HPDE6-E6E7 (cell line): ENCODE measurements around the gene RTL3.
"Not testable (repeated sequence)": the region's sequence is repeated elsewhere in the genome, so short reads cannot be mapped to it uniquely, and the experiment has no call there.

ENCODE experiments used
- DNase-seq: peaks from one replicate; pipeline ENCODE4 v3.0.0; 2011; ENCODE audit warnings: missing footprints; ENCODE audit errors: extremely low spot score

RTL3 gene

GRCh38 chrX:78658845-78659744 lies at the start of gene RTL3:
RTL3 (minus strand) TSS chrX:78659328; CDS start chrX:78658420, 908 bp downstream.
- no peak for DNase-seq

DNA sequence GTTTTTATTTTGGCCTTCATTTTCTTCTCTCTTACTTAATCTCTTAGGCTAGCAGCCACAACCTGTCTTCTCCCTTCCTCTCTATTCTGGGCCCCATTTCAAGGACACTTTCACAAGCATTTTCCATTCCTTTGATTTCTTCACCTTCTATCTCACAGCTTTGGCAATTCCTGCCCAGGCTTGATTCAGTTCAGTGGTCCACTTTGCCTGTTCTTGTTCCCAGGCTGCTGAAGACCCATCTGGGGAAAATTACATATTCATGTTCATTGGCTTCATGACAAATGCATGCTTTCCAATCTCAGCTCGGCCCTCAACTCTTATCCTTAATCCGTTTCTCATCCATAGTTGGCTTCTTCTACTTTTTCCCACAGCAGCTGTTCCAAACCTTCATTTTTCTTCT lies 49.7 kb upstream of the RTL3 start:
- no peak for DNase-seq

DNA sequence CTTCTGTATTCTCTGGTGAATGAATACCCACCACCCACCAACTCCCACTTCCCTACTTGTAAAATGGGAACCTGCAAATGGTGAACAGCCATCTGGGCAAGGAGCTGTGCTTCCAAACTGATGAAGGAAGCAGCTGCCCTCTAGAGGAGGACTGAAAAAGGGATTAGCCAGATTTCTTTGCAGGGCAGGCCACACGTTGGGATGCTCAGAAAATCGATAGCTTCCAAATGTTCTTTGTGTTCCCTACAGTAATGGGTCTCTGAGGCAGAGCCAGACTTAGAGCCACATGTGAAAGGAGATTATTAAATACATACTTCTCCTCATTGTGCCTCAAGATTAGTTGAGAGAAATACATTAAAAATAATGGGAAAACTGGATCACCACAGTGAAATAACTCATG lies 49.1 kb upstream of the RTL3 start:
- DNase-seq: peak; percentile 9

GRCh38 chrX:78706071-78706470 lies 46.9 kb upstream of the RTL3 start:
- DNase-seq: no peak

DNA sequence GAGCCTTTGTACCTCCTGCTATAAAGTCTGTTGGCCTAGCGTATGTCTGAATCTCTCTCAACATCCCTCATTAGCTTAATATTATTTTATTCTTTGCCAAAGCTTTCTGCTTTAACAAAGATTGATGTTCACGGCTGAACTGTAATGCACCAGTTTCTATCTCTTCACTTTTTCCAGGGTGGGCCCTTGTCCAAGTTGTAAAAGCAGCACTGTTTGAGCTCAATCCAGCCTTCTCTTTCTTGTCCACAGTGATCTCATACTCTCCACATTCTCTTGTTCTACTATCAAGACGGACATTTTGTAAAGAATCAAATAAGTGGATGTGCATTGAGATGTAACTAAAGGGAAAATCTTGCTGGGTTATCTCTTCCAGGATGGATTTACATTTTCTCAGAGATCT lies 34.4 kb upstream of the RTL3 start:
- no peak for DNase-seq

DNA sequence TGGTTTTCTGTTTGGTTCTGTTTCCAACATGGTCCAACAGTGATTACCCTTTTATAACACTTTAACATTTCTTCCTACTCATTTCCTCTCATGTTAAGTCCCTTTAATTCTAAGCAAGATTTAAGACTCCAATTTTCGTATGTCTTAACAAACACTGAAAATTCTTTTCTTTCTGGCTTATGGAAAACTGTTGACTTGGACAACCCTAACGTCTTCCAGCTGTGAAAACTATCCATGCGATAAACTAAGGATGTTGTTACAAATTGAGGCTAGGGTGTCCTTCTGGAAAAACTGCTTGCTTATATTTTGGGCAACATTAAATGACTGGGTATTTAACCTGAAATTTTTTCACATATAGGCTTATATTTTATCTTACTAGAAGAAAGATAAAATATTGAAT lies 33.9 kb upstream of the RTL3 start:
- no peak for DNase-seq

- no peak for DNase-seq
These were observed 28.5 kb upstream of the RTL3 start for GRCh38 chrX:78687586-78687985.

DNA sequence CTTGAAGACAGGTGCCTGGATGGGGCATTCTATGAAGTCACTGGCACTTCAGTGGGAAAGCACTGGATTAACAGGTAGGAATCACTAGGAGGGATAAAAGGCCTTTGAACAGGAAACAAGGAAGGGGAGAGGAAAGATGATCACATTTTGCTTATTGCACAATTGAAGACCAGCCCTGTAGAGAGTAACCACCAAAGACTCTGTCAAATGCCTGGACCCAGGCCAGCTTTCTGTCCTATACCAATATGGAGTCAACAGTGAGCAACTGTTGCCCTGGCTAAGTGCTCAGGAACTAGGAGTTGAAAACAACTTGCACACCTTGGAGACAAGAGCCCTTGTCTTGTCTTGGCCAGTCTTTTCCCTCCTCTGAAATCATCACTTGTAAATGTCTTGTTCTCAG lies 14.1 kb upstream of the RTL3 start:
- DNase-seq: no peak

- DNase-seq: no peak
These were observed 6.2 kb upstream of the RTL3 start for GRCh38 chrX:78665342-78665741.

GRCh38 chrX:78661836-78662235 lies 2.7 kb upstream of the RTL3 start:
- no peak for DNase-seq

- DNase-seq: no peak
These were observed 827 bp upstream of the RTL3 start for GRCh38 chrX:78659955-78660354.

- no peak for DNase-seq
These were observed 714 bp downstream of the RTL3 start for GRCh38 chrX:78658414-78658813.

- DNase-seq: no peak
These were observed 3.5 kb downstream of the RTL3 start for GRCh38 chrX:78655642-78656041.

- DNase-seq: no peak
These were observed 5.9 kb downstream of the RTL3 start for GRCh38 chrX:78653118-78653822.

DNA sequence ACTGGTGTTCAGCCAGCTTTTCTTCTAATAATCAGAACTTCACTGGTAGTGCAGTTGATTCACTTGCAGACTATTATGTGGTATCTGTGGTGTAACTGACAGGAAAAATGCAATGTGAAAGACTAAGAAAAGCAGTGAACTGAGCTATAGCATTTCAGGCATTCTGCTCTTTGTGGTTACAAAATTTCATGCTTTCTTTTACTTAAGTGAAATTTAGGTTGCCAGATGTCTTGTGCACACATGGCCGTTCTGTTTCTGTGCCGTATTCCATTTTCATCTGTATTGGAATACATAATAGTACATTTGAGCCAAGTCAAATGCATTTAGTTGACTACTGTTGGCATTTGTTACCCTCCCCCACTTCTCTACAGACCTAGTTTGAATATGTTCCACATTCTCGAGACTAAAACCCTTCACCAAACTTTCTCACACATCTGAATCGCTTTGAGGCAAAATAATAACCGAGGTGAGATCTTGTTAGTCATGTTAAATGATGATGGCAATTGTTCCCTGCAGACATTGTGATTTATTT lies 8.2 kb downstream of the RTL3 start:
- DNase-seq: no peak

DNA sequence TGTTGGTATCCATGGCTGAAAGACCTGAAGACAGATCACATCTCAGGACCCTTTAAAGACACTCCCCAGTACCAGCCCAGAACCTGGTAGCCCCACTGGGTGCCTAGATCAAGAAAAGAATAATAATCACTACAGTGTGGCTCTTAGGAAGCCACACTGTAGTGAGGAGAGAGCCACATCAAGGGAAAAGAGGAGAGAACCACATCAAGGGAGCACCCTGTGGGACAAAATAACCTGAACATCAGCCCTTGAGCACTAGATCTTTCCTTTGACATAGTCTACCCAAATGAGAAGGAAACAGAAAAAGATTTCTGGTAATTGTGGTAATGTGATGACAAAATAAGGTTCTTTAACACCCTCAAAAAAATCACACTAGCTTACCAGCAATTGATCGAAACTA lies 15.3 kb downstream of the RTL3 start:
- DNase-seq: no peak

GRCh38 chrX:78643096-78643495 lies 16.0 kb downstream of the RTL3 start:
- DNase-seq: no peak

DNA sequence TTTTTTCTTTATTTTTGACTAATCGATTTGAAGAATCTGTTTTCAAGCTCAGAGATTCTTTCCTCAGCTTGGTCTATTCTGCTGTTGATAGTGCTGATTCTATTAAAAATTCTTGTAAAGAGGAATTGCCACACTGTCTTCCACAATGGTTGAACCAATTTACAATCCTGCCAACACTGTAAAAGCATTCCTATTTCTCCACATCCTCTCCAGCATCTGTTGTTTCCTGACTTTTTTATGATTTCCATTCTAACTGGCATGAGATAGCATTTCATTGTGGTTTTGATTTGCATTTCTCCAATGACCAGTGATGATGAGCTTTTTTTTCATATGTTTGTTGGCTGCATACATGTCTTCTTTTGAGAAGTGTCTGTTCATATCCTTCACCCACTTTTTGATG lies 23.0 kb downstream of the RTL3 start:
- not testable (repeated sequence) for DNase-seq

GRCh38 chrX:78624962-78625909 lies 33.9 kb downstream of the RTL3 start:
- no peak for DNase-seq

GRCh38 chrX:78624426-78624825 lies 34.7 kb downstream of the RTL3 start:
- DNase-seq: no peak

GRCh38 chrX:78622831-78623230 lies 36.3 kb downstream of the RTL3 start:
- DNase-seq: no peak

GRCh38 chrX:78619834-78620233 lies 39.3 kb downstream of the RTL3 start:
- DNase-seq: no peak
